Measurements from ENCODE around the gene TBL3.
"Not testable (repeated sequence)": the region's sequence is repeated elsewhere in the genome, so short reads cannot be mapped to it uniquely, and the experiment has no call there.

TBL3 gene

GRCh38 chr16:2008631-2009163 is 36.8 kb downstream of the TBL3 start:
- no peak for DNase-seq (ENCODE audit: extremely low read depth, low read depth)
- peak overlapping the region; percentile 69 for H3K4me3 ChIP-seq (replicated peaks; ENCODE audit: low read depth, low read length)
- TF ChIP-seq CTCF (IDR thresholded peaks at IDR 0.05; ENCODE audit: low read depth, low read length, missing control alignments): no peak

- no peak for TF ChIP-seq CTCF (IDR thresholded peaks at IDR 0.05; ENCODE audit: low read depth, low read length, missing control alignments)
- DNase-seq (ENCODE audit: extremely low read depth, low read depth): no peak
- H3K4me3 ChIP-seq (replicated peaks; ENCODE audit: low read depth, low read length): peak overlapping the region; percentile 69
Measured at GRCh38 chr16:2009164-2009711, 37.4 kb downstream of the TBL3 start.

GRCh38 chr16:2009791-2010510 is 38.1 kb downstream of the TBL3 start, which contains the start of gene ZNF598:
TSS of gene ZNF598 (minus strand) at chr16:2009821.
- DNase-seq (ENCODE audit: extremely low read depth, low read depth): no peak
- no peak for TF ChIP-seq CTCF (IDR thresholded peaks at IDR 0.05; ENCODE audit: low read depth, low read length, missing control alignments)
- peak within 1 kb of the TSS; percentile 69 for H3K4me3 ChIP-seq (replicated peaks; ENCODE audit: low read depth, low read length)

GRCh38 chr16:2011726-2012125 is 39.9 kb downstream of the TBL3 start:
- H3K4me3 ChIP-seq (replicated peaks; ENCODE audit: low read depth, low read length); DNase-seq (ENCODE audit: extremely low read depth, low read depth): not testable (repeated sequence)

GRCh38 chr16:2013527-2013926 is 41.7 kb downstream of the TBL3 start:
- no peak for DNase-seq (ENCODE audit: extremely low read depth, low read depth)
- no peak overlapping the region for H3K4me3 ChIP-seq (replicated peaks; ENCODE audit: low read depth, low read length)
- TF ChIP-seq CTCF (IDR thresholded peaks at IDR 0.05; ENCODE audit: low read depth, low read length, missing control alignments): no peak

GRCh38 chr16:2015117-2015946 is 43.5 kb downstream of the TBL3 start:
- DNase-seq (ENCODE audit: extremely low read depth, low read depth): no peak
- H3K4me3 ChIP-seq (replicated peaks; ENCODE audit: low read depth, low read length): no peak overlapping the region
- TF ChIP-seq CTCF (IDR thresholded peaks at IDR 0.05; ENCODE audit: low read depth, low read length, missing control alignments): no peak

- H3K4me3 ChIP-seq (replicated peaks; ENCODE audit: low read depth, low read length): no peak overlapping the region
- no peak for DNase-seq (ENCODE audit: extremely low read depth, low read depth)
- no peak for TF ChIP-seq CTCF (IDR thresholded peaks at IDR 0.05; ENCODE audit: low read depth, low read length, missing control alignments)
Measured at GRCh38 chr16:2015947-2016208, 44.0 kb downstream of the TBL3 start.
